Colonic mucosa (tissue), 4 donors: ENCODE results near the gene C1QTNF8. TPM values are rescaled to one million over a fixed set of nuclear protein-coding genes. Genes with fewer than 3 reads are reported as not detected.

Experiments used
- DNase-seq: peaks from one replicate; pipeline ENCODE4 v3.0.0-alpha.2; 2020
- H3K27ac ChIP-seq: fragments of 200-600 bp; one replicate; pipeline ENCODE4 v1.8.0; 2021
- H3K27me3 ChIP-seq: fragments of 200-600 bp; one replicate; pipeline ENCODE4 v1.8.0; 2021
- H3K36me3 ChIP-seq: fragments of 200-600 bp; one replicate; pipeline ENCODE4 v1.8.0; 2021
- H3K4me1 ChIP-seq: fragments of 200-600 bp; one replicate; pipeline ENCODE4 v1.8.0; 2021; ENCODE audit warnings: mild to moderate bottlenecking
- H3K4me3 ChIP-seq: fragments of 200-600 bp; one replicate; pipeline ENCODE4 v1.8.0; 2021
- H3K9ac ChIP-seq, 2 donors: one replicate each; pipeline ENCODE4 v1.7.0; 2013; ENCODE audit warnings: control low read depth in 2 of 2, low read depth in 2 of 2, low read length in 2 of 2
- H3K9me3 ChIP-seq: fragments of 200-600 bp; one replicate; pipeline ENCODE4 v1.8.0; 2021
- CTCF ChIP-seq: fragments of 200-600 bp; IDR thresholded peaks from one replicate; pipeline ENCODE4 v1.8.0; 2022; ENCODE audit warnings: antibody characterized with exemption, mild to moderate bottlenecking
- intact Hi-C: fragments of 100-400 bp; cut with DNase I; formaldehyde crosslinking; loops from one replicate; pipeline ENCODE4 v1.14.1; 2022
- total RNA-seq, 2 donors: library from RNA; stranded (reverse); fragmentation: NEBNext Ultra II Directional in 1 of 2; extraction: Animal tissue kit (Norgen Biotek cat#: 25700) in 1 of 2; gene quantifications; one replicate each; pipeline ENCODE4 v1.2.1, GENCODE V29; 2021
- donor health status: healthy.
- donor health status: DM: no; HTN: no; CAD: no.
- donor health status: DM: no; HTN: no; CAD: no.

C1QTNF8 gene
- total RNA-seq, 2 donors from 2014 or later: not detected

DNA sequence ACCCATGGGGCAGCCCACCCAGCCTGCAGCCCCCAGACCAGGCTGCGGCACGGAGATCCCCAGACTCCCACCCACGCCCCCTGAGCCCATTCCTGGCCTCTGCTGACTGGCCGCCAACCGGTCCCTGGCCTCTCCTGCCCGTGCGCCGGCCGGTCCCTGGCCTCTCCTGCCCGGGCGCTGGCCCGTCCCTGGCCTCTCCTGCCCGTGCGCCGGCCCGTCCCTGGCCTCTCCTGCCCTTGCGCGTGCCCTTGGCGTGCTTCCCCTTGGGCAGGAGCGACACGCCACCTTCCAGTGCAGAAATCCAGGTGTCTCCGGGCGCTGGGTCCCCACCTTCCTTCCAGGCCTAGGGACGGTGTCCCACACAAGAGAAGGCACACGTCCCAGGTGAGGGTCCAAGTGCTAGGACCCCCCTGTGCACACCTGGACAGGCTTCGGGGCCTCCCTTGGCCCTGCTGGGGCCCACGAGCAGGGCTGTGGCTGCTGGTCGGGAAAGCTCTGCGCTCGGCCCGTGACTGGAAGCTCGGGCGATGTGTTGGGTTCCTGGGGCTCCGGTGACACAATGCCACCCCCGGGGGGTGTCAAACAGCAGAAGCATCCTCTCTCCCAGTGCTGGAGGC lies 35.4 kb upstream of the C1QTNF8 start:
- DNase-seq: no peak
- H3K4me3 ChIP-seq: no peak overlapping the region
- H3K36me3 ChIP-seq: no peaks in the 10 kb centered on the region
- H3K27me3 ChIP-seq: peaks cover 7% of the 10 kb centered on the region
- H3K27ac ChIP-seq: no peak overlapping the region
- no peaks in the 10 kb centered on the region for H3K9me3 ChIP-seq
- no peak overlapping the region for H3K9ac ChIP-seq
- TF ChIP-seq CTCF: no peak
- intact Hi-C loops: no loop called here
- no peaks in the 10 kb centered on the region for H3K4me1 ChIP-seq

DNA sequence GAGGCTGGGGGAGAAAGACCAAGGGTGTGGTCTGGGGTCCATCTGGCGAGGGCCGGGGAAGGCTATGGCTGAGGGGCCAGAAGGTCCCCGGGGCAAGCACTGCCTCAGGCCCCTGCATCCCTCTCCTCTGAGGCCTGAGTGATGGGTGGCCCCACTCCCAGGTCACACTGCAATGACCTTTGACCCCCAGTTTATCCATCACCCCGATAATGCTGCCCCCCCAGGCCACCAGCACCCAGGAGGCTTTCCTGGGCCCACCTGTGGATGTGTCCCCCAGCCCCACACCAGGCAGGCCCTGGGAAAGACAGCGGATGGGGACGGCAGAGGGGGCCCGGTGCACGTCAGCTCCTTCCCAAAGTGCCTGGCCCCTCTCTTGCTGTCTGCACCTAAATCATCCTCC lies 34.3 kb upstream of the C1QTNF8 start:
- intact Hi-C loops: no loop called here
- no peaks in the 10 kb centered on the region for H3K36me3 ChIP-seq
- H3K27me3 ChIP-seq: peaks cover 7% of the 10 kb centered on the region
- no peak overlapping the region for H3K9ac ChIP-seq
- no peaks in the 10 kb centered on the region for H3K4me1 ChIP-seq
- no peak for DNase-seq
- H3K4me3 ChIP-seq: no peak overlapping the region
- no peaks in the 10 kb centered on the region for H3K9me3 ChIP-seq
- TF ChIP-seq CTCF: no peak
- no peak overlapping the region for H3K27ac ChIP-seq

- intact Hi-C loops: no loop called here
- Histone ChIP-seq H3K36me3 (no peaks in the 10 kb centered on the region), H3K4me1 (no peaks in the 10 kb centered on the region), H3K4me3 (no peak overlapping the region), H3K27me3 (peaks cover 6% of the 10 kb centered on the region), H3K9ac (no peak overlapping the region), H3K27ac (no peak overlapping the region), H3K9me3 (no peaks in the 10 kb centered on the region)
- no peak for TF ChIP-seq CTCF
- no peak for DNase-seq
Measured at GRCh38 chr16:1129106-1129960, 33.3 kb upstream of the C1QTNF8 start.

GRCh38 chr16:1127971-1128715 lies 32.1 kb upstream of the C1QTNF8 start:
- no peak for DNase-seq
- Histone ChIP-seq H3K4me3 (no peak overlapping the region), H3K4me1 (no peaks in the 10 kb centered on the region), H3K9me3 (no peaks in the 10 kb centered on the region), H3K9ac (no peak overlapping the region), H3K36me3 (no peaks in the 10 kb centered on the region), H3K27me3 (no peaks in the 10 kb centered on the region), H3K27ac (no peak overlapping the region)
- no peak for TF ChIP-seq CTCF
- intact Hi-C loops: no loop called here

DNA sequence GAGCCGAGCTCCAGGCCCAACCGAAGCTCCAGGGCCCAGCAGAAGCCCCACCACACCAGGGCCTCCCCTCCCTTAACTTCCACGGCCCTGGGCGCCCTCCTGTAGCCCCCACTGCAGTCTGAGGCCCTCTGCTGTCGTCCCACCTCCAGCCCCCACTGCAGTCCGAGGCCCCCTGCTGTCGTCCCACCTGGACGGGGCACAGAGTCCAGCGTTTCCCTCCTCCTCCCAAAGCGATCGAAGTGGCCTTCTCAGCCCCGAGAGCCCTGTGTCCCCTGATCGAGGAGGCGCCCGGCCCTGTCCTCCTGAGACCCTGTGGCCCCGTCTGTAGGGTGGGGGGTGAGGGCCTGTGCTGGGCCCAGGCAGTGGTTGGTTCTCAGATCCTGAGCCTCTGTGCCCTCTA lies 31.1 kb upstream of the C1QTNF8 start:
- DNase-seq: no peak
- no peak for TF ChIP-seq CTCF
- Histone ChIP-seq H3K4me3 (no peak overlapping the region), H3K9me3 (no peaks in the 10 kb centered on the region), H3K27me3 (no peaks in the 10 kb centered on the region), H3K27ac (no peak overlapping the region), H3K4me1 (no peaks in the 10 kb centered on the region), H3K9ac (no peak overlapping the region), H3K36me3 (no peaks in the 10 kb centered on the region)
- intact Hi-C loops: no loop called here
